ENCODE measurements around the gene TSPAN15.

DNA sequence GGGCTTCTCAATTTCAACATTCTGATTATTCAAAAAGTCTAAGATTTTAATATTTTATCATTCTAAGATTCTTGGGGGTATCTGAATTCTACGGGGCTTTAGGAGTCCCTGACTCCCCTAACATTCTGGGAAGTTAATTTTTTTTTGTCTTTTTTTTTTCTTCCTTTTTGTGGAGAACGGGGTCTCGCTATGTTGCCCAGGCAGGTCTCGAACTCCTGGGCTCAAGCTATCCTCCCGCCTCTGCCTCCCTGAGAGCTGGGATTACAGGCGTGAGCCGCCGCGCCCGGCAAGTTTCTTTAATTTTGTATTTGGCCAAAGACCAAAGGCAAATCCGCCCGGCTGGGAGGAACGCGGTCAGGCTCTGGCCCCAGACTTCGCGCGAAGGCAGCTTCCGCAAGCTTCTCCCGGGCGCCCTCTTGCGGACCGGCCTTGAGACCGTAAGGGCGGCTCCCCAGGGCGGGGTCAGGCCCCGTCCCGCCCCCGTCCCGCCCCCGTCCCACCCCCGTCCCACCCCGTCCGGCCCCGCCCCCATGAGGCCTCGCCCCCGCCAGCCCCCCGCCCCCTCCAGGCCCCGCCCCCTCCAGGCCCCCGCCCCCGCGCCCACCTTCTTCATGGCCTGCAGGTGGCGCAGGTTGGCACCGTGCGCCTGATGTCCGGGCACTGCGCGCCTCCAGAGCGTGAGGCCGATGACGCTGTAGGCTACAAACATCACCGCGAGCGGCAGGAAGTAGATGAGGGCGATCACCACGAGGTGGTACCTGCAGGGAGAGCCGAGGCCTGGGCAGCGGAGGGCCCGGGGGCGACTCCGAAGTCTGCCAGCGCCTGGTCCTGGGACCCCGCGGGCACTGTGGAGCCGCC is 42.7 kb upstream of the TSPAN15 start:
- TF ChIP-seq CTCF (conservative IDR thresholded peaks at IDR 0.05 in 1 of 2, IDR thresholded peaks at IDR 0.05 in 1 of 2; ENCODE audit: low read depth in 1 of 2, low read length in 2 of 2) (peak; percentile 42 to 59), EZH2 (IDR thresholded peaks at IDR 0.05; ENCODE audit: low read length, missing control alignments) (no peak)
